CD8-positive, alpha-beta memory T cell (primary cell): ENCODE data around the gene TRPC3. TPM values are rescaled to one million over a fixed set of nuclear protein-coding genes. Genes with fewer than 3 reads are reported as not detected.

Source experiments
- CTCF ChIA-PET: fragments of 350-600 bp; sonication (Branson Sonifier 250); formaldehyde crosslinking; loops from one replicate; lab custom pipeline; 2021; ENCODE audit warnings: antibody characterized with exemption; lab: Charles Lee
- POLR2A ChIA-PET: fragments of 350-600 bp; sonication (Branson Sonifier 250); formaldehyde crosslinking; loops from one replicate; lab custom pipeline; 2021; ENCODE audit warnings: antibody characterized with exemption; lab: Charles Lee
- DNase-seq, 5 donors: peaks; one replicate each; pipeline versions ENCODE4 v3.0.0 to v3.0.0-alpha.2; 2020 to 2022; ENCODE audit warnings: mixed read lengths in 1 of 5
- H3K27ac ChIP-seq: one replicate; pipeline ENCODE4 v1.7.0; 2013; ENCODE audit warnings: low read depth, mild to moderate bottlenecking, low read length, moderate library complexity
- H3K27me3 ChIP-seq: 2 replicates; pipeline ENCODE4 v1.7.0; 2013; ENCODE audit warnings: low read length, mild to moderate bottlenecking; ENCODE audit not compliant: insufficient read depth, poor library complexity, severe bottlenecking
- H3K36me3 ChIP-seq: 2 replicates; pipeline ENCODE4 v1.7.0; 2013; ENCODE audit warnings: mild to moderate bottlenecking, low read length, moderate library complexity; ENCODE audit not compliant: insufficient read depth
- H3K4me1 ChIP-seq: 2 replicates; pipeline ENCODE4 v1.7.0; 2013; ENCODE audit warnings: mild to moderate bottlenecking, low read length, moderate library complexity; ENCODE audit not compliant: insufficient read depth
- H3K4me3 ChIP-seq: 2 replicates; pipeline ENCODE4 v1.7.0; 2013; ENCODE audit warnings: mild to moderate bottlenecking, low read length
- H3K9me3 ChIP-seq: 2 replicates; pipeline ENCODE4 v1.7.0; 2013; ENCODE audit warnings: mild to moderate bottlenecking, low read length
- H3K27ac Mint-ChIP-seq, 8 donors: one replicate each; pipeline ENCODE4 v1.8.0; 2020 to 2021; ENCODE audit warnings: mixed read lengths in 8 of 8, mild to moderate bottlenecking in 6 of 8, inconsistent platforms in 3 of 8, moderate library complexity in 3 of 8
- H3K27me3 Mint-ChIP-seq, 2 donors: one replicate each; pipeline ENCODE4 v1.8.0; 2020 to 2021; ENCODE audit warnings: mixed read lengths in 2 of 2, mild to moderate bottlenecking in 1 of 2, moderate library complexity in 1 of 2
- H3K36me3 Mint-ChIP-seq, 3 donors: one replicate each; pipeline ENCODE4 v1.8.0; 2020 to 2021; ENCODE audit warnings: mixed read lengths in 3 of 3, inconsistent platforms in 1 of 3, mild to moderate bottlenecking in 1 of 3
- H3K4me1 Mint-ChIP-seq, 3 donors: one replicate each; pipeline ENCODE4 v1.8.0; 2020 to 2021; ENCODE audit warnings: mixed read lengths in 3 of 3, inconsistent platforms in 1 of 3, mild to moderate bottlenecking in 1 of 3
- H3K4me3 Mint-ChIP-seq, 7 donors: one replicate each; pipeline ENCODE4 v1.8.0; 2020 to 2021; ENCODE audit warnings: mixed read lengths in 7 of 7, mild to moderate bottlenecking in 6 of 7, moderate library complexity in 4 of 7, inconsistent platforms in 2 of 7
- H3K9me3 Mint-ChIP-seq, 5 donors: one replicate each; pipeline ENCODE4 v1.8.0; 2020 to 2022; ENCODE audit warnings: mixed read lengths in 5 of 5, mild to moderate bottlenecking in 3 of 5, moderate library complexity in 2 of 5, inconsistent platforms in 1 of 5
- polyA plus RNA-seq: library from polyadenylated mRNA; unstranded; fragments of 300-500 nt; fragmentation: Illumina TruSeq; gene quantifications from one replicate; pipeline ENCODE4 v1.2.3, GENCODE V29; 2021
- total RNA-seq, 2 experiments: library from RNA; stranded (reverse); gene quantifications; one replicate each; pipeline ENCODE4 v1.2.3, GENCODE V29; 2021

The TRPC3 gene
- total and polyA plus RNA-seq, 3 experiments from 2014 or later: 0.15 to 0.35 TPM; not detected in 1

DNA sequence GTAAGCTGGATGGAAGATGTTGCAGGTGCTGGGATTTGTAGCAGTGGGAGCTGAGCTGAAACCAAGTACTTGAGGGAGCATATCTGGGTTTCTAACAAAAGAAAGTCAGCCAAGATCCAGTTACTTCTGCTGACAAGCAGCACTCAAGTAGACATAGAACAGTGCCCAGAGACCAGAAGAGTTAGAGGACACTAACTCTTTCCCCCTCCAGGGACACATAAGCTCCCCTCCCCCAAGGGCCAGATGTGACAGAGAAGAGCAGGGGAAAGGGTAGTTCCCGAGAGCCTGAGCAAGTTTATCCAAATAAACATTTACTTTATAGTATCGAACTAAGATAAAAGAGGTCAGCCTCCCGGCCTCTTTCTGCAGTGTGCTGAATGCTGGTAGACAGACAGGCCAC lies 12.2 kb downstream of the TRPC3 start:
- Histone ChIP-seq H3K4me1 (peaks cover 5% of the 10 kb centered on the region), H3K9me3 (no peaks in the 10 kb centered on the region), H3K27me3 (peaks cover 4% of the 10 kb centered on the region), H3K36me3 (no peaks in the 10 kb centered on the region), H3K27ac (no peak overlapping the region), H3K4me3 (no peak overlapping the region)
- ChIA-PET CTCF (interaction anchor here (3.3 kb wide), 1 partner anchor 10 kb away, joined by 18 read pairs; no protein-coding TSS in a partner anchor), POLR2A (no interaction called here)
- Mint-ChIP-seq H3K36me3 (peaks cover 0 to 1% (median 0%) of the 10 kb centered on the region in 3 donors), H3K9me3 (no peaks in the 10 kb centered on the region), H3K27me3 (peaks cover 2 to 44% of the 10 kb centered on the region in 2 donors), H3K4me1 (peaks cover 14 to 18% (median 17%) of the 10 kb centered on the region in 3 donors), H3K27ac (peak overlapping the region in 2 of 8 donors; percentile 33 to 66), H3K4me3 (no peak overlapping the region)
- DNase-seq: no peak

GRCh38 chr4:121938282-121939092 lies 13.4 kb downstream of the TRPC3 start:
- Histone ChIP-seq H3K27ac (no peak overlapping the region), H3K4me3 (no peak overlapping the region), H3K9me3 (no peaks in the 10 kb centered on the region), H3K4me1 (peaks cover 5% of the 10 kb centered on the region), H3K27me3 (peaks cover 4% of the 10 kb centered on the region), H3K36me3 (no peaks in the 10 kb centered on the region)
- DNase-seq: peak in 1 of 5 donors; percentile 32
- H3K4me3 Mint-ChIP-seq: peak overlapping the region in 5 of 7 donors; percentile 1 to 20 (median 13)
- POLR2A ChIA-PET: no interaction called here
- H3K9me3 Mint-ChIP-seq: no peaks in the 10 kb centered on the region
- CTCF ChIA-PET: interaction anchor here (0.8 kb wide), 1 partner anchor 11 kb away, joined by 3 read pairs; no protein-coding TSS in a partner anchor
- H3K36me3 Mint-ChIP-seq: peaks cover 0 to 1% (median 0%) of the 10 kb centered on the region in 3 donors
- H3K27ac Mint-ChIP-seq: peak overlapping the region in 7 of 8 donors; percentile 2 to 42 (median 9)
- peaks cover 4 to 50% of the 10 kb centered on the region in 2 donors for H3K27me3 Mint-ChIP-seq
- peaks cover 14 to 18% (median 17%) of the 10 kb centered on the region in 3 donors for H3K4me1 Mint-ChIP-seq

- no peak overlapping the region for H3K27ac Mint-ChIP-seq
- H3K4me3 Mint-ChIP-seq: no peak overlapping the region
- no peak overlapping the region for H3K27ac ChIP-seq
- ChIA-PET CTCF (interaction anchor here (1.1 kb wide), 1 partner anchor 8 kb away, joined by 3 read pairs; no protein-coding TSS in a partner anchor), POLR2A (no interaction called here)
- peaks cover 14 to 18% (median 17%) of the 10 kb centered on the region in 3 donors for H3K4me1 Mint-ChIP-seq
- H3K27me3 ChIP-seq: peaks cover 4% of the 10 kb centered on the region
- no peaks in the 10 kb centered on the region for H3K9me3 Mint-ChIP-seq
- no peaks in the 10 kb centered on the region for H3K9me3 ChIP-seq
- no peaks in the 10 kb centered on the region for H3K36me3 ChIP-seq
- H3K36me3 Mint-ChIP-seq: peaks cover 0 to 4% (median 0%) of the 10 kb centered on the region in 3 donors
- peaks cover 5% of the 10 kb centered on the region for H3K4me1 ChIP-seq
- DNase-seq: no peak
- no peak overlapping the region for H3K4me3 ChIP-seq
- peaks cover 12 to 50% of the 10 kb centered on the region in 2 donors for H3K27me3 Mint-ChIP-seq
Observed at GRCh38 chr4:121936101-121936500, 15.8 kb downstream of the TRPC3 start.

GRCh38 chr4:121934635-121935034 lies 17.2 kb downstream of the TRPC3 start:
- Mint-ChIP-seq H3K4me3 (no peak overlapping the region), H3K9me3 (no peaks in the 10 kb centered on the region), H3K27me3 (peaks cover 11 to 53% of the 10 kb centered on the region in 2 donors), H3K4me1 (peaks cover 14 to 18% (median 17%) of the 10 kb centered on the region in 3 donors), H3K27ac (no peak overlapping the region), H3K36me3 (peaks cover 0 to 4% (median 0%) of the 10 kb centered on the region in 3 donors)
- Histone ChIP-seq H3K4me3 (no peak overlapping the region), H3K27me3 (no peaks in the 10 kb centered on the region), H3K4me1 (peaks cover 5% of the 10 kb centered on the region), H3K36me3 (no peaks in the 10 kb centered on the region), H3K9me3 (no peaks in the 10 kb centered on the region), H3K27ac (no peak overlapping the region)
- POLR2A ChIA-PET: no interaction called here
- CTCF ChIA-PET: no interaction called here
- DNase-seq: no peak

DNA sequence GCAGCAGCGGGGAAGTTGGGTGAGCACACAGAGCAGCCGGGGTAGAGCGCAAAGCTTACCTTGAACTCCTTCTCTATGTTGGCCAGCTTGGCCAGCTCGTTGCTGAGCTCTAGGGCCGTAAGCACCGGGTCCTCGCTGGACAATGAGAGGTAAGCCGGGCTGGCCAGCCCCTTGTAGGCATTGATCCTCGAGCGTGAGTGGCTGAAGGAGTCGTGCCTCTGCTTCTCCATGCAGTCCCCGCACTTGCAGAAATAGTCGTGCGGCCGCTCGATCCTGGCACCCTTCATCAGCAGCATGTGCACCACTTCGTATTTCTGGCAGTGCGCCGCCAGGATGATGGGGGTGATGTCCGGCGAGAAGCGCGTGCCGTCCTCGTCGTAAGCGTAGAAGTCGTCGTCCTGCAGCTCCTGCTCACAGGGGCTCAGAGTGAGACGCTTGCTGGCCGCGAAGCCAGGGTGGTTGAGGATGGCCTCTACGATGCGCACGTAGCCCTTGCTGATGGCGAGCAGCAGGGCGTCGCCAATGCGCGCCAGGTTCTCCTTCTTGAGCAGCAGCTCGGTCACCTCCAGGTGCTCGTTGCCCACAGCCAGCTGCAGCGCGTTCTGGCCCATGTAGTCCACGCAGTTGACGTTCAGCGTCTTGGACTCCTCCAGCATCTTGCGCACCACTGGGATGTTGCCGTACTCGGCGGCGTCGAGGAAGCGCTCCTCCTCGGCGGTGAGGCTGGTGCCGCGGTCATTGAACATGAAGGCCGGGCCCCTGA lies 19.5 kb downstream of the TRPC3 start:
- Histone ChIP-seq H3K36me3 (no peaks in the 10 kb centered on the region), H3K27me3 (no peaks in the 10 kb centered on the region), H3K4me1 (no peaks in the 10 kb centered on the region), H3K27ac (no peak overlapping the region), H3K4me3 (no peak overlapping the region), H3K9me3 (no peaks in the 10 kb centered on the region)
- Mint-ChIP-seq H3K9me3 (no peaks in the 10 kb centered on the region), H3K36me3 (peaks cover 0 to 4% (median 0%) of the 10 kb centered on the region in 3 donors), H3K4me3 (no peak overlapping the region), H3K4me1 (no peaks in the 10 kb centered on the region), H3K27ac (no peak overlapping the region), H3K27me3 (peaks cover 13 to 57% of the 10 kb centered on the region in 2 donors)
- DNase-seq: no peak
- ChIA-PET POLR2A (no interaction called here), CTCF (interaction anchor here (1.4 to 2.7 kb wide), 2 partner anchors 12 to 18 kb away, joined by 3 to 7 read pairs; no protein-coding TSS in a partner anchor)

DNA sequence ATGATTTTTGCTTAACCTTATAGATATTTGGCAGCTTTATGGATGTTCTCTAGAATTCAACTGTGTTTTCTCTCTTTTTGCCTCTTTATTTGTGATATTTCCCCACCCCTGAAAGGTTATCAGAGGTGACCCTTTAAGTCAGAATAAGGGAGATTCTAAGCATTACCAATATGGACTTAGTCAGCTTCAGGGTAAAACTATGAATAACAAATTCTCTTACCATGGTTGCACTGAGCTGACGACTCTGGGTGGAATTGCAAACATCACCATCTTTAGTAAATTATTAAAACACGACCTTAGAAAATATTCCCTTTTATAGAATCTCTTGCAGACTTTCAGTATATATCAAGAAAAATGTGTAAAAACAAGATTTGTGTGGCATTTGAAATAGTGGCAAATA lies 21.6 kb downstream of the TRPC3 start:
- Histone ChIP-seq H3K27me3 (no peaks in the 10 kb centered on the region), H3K9me3 (no peaks in the 10 kb centered on the region), H3K36me3 (no peaks in the 10 kb centered on the region), H3K4me1 (no peaks in the 10 kb centered on the region), H3K27ac (no peak overlapping the region), H3K4me3 (no peak overlapping the region)
- Mint-ChIP-seq H3K27ac (no peak overlapping the region), H3K27me3 (peaks cover 13 to 56% of the 10 kb centered on the region in 2 donors), H3K36me3 (peaks cover 0 to 4% (median 0%) of the 10 kb centered on the region in 3 donors), H3K9me3 (no peaks in the 10 kb centered on the region), H3K4me1 (no peaks in the 10 kb centered on the region), H3K4me3 (no peak overlapping the region)
- no peak for DNase-seq
- ChIA-PET CTCF (interaction anchor here (2.7 kb wide), 1 partner anchor 20 kb away, joined by 7 read pairs; no protein-coding TSS in a partner anchor), POLR2A (no interaction called here)

- no peaks in the 10 kb centered on the region for H3K36me3 ChIP-seq
- H3K36me3 Mint-ChIP-seq: peaks cover 0 to 2% (median 0%) of the 10 kb centered on the region in 3 donors
- peaks cover 9 to 37% of the 10 kb centered on the region in 2 donors for H3K27me3 Mint-ChIP-seq
- no peaks in the 10 kb centered on the region for H3K4me1 Mint-ChIP-seq
- no peaks in the 10 kb centered on the region for H3K9me3 Mint-ChIP-seq
- POLR2A ChIA-PET: no interaction called here
- no peaks in the 10 kb centered on the region for H3K27me3 ChIP-seq
- H3K9me3 ChIP-seq: no peaks in the 10 kb centered on the region
- no peak overlapping the region for H3K27ac Mint-ChIP-seq
- H3K27ac ChIP-seq: no peak overlapping the region
- H3K4me1 ChIP-seq: no peaks in the 10 kb centered on the region
- DNase-seq: no peak
- H3K4me3 ChIP-seq: no peak overlapping the region
- H3K4me3 Mint-ChIP-seq: no peak overlapping the region
- CTCF ChIA-PET: no interaction called here
Observed at GRCh38 chr4:121927948-121928347, 23.9 kb downstream of the TRPC3 start.
